ENCODE data around the gene ZNF681.
A peak's percentile ranks its signal among the peaks of the same experiment; 100 is the strongest.
"Not testable (repeated sequence)": the region's sequence is repeated elsewhere in the genome, so short reads cannot be mapped to it uniquely, and the experiment has no call there.

ZNF681 gene

DNA sequence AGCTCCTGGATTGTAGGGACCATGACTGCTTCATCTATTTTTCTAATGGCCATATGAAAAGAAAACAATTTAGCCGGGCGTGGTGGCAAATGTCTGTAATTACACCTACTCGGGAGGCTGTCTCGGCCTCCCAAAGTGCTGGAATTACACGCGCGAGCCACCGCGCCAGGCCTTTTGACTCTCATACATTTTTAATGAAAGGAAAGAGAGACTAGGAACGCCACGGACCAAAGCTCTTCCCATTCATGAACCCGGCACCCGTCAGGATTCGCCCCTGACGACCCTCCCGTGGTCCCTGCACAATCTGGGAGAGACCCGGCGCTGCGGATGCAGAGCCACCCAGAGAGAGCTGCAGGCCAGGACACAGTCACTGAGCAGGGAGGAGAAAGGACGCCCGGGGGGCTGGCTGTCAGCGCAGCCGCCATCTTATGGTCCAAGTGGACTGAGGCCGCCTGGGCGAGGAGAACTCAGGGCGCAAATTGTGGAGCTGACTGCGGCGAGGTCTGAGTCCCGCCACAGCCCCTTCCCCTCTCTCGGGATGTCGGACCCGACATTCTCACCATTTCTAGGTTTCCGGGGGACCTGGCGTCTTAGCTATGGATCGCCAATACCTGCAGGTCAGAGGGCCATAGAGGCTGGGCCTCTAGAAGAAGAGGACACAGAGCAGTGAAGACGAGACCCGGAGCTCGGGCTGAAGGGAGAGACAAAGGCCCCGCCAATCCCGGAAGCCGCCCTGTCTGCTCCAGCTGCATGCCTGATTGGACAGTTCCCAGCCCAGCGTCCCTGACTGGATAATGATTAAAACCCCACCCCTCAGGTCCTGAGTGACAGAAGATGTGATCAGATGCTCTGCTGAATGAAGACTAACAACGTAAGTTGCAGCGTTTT is at the start of gene ZNF681:
ZNF681 (minus strand) TSS at position 705 of the 888 bp plus-strand sequence; CDS start at position 563, 142 bp downstream.
- peak; percentile 74 for DNase-seq

DNA sequence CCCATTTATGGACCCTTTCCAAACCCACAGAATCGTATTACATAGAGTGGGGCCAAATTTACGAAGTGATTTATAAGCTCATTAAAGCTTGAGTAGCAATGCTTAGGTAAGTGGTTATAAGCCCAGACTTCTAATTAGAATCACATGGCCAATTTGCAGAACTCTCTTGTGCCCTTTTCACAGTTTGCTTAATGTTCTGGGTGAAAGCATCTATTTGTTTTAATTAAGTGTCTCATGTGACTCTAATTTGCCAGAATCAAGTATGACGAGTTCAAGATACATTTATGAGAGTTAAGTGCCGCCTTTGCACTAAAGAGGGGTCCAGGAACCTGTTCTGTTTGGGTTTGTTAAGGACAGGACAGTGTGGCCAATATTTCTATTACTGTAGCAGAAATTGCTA is 46.0 kb upstream of the ZNF681 start:
- no peak for DNase-seq

DNA sequence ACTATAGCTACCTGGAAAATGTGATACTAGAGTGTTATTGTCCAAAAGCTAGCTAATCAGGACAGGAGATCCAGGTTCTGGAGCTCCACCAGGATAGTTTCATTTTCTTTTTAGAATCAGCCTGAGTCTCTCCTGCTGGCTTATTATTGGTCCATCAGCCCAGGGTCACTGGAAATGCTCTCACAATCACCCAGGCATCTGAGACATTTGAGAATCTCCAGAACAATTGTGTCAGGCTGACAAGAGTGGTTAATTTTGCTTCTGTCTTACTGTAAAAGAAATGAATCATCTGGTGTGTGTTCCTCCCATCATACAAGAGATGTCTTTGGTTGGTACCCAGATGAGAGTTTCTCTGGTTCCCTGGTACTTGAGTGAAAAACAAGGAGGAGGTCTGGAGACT is 43.6 kb upstream of the ZNF681 start:
- no peak for DNase-seq

- DNase-seq = no peak
Observed at GRCh38 chr19:23801803-23802202, 43.1 kb upstream of the ZNF681 start.

DNA sequence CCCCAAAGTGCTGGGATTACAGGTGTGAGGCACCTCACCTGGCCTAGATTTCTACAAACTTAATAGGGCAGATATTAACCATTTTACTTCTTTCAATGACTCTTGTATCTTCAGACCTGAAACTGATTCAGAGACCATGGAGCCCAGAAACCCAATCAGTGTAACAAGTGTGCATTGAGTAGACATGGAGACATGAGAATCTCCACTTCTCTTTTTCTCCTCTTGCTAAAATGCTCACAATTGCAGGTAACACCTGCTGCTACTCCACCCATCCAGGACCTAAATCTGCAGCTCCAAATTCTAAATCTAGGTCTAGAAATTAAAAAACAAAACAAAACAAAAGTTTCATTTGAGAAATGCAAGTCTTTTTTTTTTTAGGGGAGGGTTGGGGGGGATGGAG is 42.2 kb upstream of the ZNF681 start:
- DNase-seq = no peak

GRCh38 chr19:23800271-23800670 is 41.6 kb upstream of the ZNF681 start:
- DNase-seq = no peak

GRCh38 chr19:23799321-23799720 is 40.6 kb upstream of the ZNF681 start:
- DNase-seq = no peak

DNA sequence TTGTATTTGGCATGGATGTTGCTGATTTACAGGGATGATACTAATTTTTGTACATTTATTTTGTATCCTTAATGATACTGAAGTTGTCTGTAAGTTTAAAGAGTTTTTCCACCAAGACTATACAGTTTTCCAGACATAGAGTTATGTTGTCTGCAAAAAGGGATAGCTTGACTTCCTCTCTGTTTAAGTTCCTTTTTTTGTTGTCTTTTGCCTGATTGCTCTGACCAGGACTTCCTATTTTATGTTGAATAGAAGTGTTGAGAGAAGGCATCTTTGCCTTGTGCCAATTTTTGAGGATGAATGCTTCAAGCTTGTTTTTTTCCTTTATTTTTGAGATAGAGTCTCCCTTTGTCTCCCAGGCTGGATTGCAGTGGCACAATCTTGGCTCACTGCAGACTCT is 36.8 kb upstream of the ZNF681 start:
- DNase-seq = no peak

GRCh38 chr19:23792784-23793183 is 34.1 kb upstream of the ZNF681 start:
- no peak for DNase-seq

- DNase-seq = no peak
Observed at GRCh38 chr19:23790641-23791488, 32.2 kb upstream of the ZNF681 start.

GRCh38 chr19:23789246-23789645 is 30.6 kb upstream of the ZNF681 start:
- no peak for DNase-seq

DNA sequence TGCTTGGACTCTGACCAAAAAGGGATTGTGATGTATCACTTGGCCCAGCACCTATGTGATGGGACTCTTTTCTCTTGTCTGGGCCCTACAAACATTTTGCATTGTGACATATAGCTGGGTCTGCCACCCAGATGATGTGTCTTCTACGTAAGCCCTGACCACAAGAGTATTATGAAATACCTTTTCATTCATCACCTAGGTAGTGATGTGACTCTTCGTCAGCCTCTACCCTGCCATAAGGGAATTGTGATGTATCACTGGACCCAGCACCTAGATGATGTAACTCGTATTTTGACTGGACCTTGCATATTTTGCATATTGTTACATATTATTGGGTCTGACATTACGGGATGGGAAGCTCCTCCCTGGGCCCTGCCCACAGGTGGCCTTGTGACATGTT is 29.7 kb upstream of the ZNF681 start:
- no peak for DNase-seq

DNA sequence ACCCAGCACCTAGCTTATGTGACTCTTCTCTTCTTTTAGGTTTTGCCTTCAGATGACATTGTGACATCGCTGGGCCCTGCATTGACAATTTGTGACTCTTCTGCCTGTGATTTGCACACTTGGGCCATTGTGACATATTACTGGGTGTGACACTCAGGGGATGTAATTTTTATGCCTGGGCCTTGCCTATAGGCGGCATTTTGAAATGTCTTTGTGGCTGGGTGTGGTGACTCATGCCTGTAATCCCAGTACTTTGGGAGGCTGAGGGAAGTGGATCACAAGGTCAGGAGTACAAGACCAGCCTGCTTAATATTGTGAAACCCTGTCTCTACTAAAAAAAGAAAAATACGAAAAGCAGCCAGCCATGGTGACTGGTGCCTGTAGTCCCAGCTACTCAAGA is 28.4 kb upstream of the ZNF681 start:
- no peak for DNase-seq

- no peak for DNase-seq
Observed at GRCh38 chr19:23785982-23786381, 27.3 kb upstream of the ZNF681 start.

GRCh38 chr19:23784274-23784673 is 25.6 kb upstream of the ZNF681 start:
- DNase-seq = no peak

- no peak for DNase-seq
Observed at GRCh38 chr19:23783636-23784035, 24.9 kb upstream of the ZNF681 start.

DNA sequence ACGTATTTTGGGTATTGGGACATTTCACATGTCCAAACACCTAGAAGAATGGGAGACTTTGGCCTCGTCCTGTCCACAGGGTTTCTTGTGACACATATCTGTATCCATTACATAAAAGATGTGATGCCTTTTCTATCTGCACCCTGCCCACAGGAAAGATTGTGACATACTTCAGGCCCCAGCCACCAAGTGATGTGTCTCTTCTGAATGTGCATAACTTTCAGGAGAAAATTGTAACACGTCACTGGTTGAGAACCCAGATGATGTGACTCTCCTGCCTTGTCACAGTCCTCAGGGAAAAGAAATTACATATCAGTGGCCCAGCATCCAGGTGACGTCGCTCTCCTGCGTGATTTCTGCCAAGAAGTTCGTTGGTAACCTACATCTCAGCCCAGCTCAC is 21.0 kb upstream of the ZNF681 start:
- DNase-seq = no peak

GRCh38 chr19:23778566-23778965 is 19.9 kb upstream of the ZNF681 start:
- no peak for DNase-seq

DNA sequence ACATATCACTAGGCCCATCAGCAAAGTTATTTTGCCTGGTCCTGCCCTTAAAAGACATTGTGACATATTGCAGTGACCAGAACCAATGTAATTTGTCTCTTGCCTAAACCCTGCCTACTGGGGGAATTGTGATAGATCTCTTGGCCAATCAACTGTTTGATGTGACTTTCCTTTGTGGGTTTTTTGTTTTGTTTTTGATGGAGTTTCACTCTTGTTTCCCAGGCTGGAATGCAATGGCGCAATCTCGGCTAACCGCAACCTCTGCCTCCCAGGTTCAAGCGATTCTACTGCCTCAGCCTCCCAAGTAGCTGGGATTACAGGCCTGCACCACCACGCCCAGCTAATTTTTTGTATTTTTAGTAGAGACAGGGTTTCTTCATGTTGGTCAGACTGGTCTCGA is 19.3 kb upstream of the ZNF681 start:
- not testable (repeated sequence) for DNase-seq

- no peak for DNase-seq
Observed at GRCh38 chr19:23777216-23777615, 18.5 kb upstream of the ZNF681 start.

DNA sequence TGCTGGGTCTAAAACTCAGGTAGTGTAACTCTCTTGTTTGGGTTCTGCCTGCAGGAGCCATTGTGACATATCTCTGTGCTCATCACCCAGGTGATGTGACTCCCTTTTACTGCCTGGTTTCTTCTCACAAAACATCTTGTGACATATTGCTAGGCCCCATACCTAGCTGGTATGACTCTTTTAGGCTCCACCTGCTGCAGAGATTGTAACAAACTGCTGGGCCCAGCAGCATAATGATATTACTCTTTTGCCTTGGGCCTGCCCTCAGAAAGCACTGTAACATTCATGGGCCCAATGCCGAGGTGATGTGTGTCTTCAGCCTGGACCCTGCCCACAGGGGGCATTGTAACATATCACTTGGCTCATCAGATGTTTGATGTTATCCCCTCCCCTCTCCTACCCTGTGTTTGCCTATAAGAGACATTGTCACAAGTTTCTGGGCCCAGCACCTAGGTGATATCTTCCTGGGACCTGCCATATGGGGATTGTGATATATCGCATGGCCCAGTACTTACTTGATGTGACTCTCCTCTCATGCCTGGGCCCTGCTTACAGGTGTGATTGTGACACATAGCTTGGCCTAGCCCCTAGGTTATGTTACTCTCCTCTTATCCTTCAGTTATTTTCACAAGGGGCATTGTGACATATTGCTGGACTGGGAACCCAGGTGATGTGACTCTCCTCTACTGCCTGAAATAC is 18.0 kb upstream of the ZNF681 start:
- DNase-seq = no peak

- DNase-seq = no peak
Observed at GRCh38 chr19:23774524-23774971, 15.9 kb upstream of the ZNF681 start.

- DNase-seq = no peak
Observed at GRCh38 chr19:23774106-23774505, 15.4 kb upstream of the ZNF681 start.

All from NCI-H1417 treated with DMSO at 0.1 percent for 48 hours (cell line).